GM19025 (cell line): ENCODE results near the gene ITPK1.

Source experiments
- ATAC-seq: cut with Tn5 transposase; IDR thresholded peaks from one replicate; pipeline ENCODE4 v1.9.1; 2021; ENCODE audit warnings: mild to moderate bottlenecking, low read depth, moderate library complexity; ENCODE audit not compliant: unreplicated experiment

Gene ITPK1

DNA sequence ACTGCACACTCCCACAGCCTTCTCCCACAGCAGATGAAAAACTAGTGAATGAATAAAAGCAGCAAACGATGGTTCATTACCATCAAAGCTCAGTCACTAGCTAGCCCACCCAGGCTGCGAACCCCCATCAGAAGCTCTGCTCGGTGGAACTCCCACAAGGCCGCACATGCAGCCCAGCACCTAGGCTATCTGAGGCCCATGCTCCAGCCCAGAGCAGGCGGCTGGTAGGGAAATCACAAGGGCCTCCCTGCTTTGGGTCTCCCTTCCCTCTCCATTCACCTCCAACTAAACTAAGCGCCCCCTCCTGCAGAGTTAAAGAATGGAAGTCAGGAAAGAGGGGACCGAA lies 69.0 kb downstream of the ITPK1 start:
- no peak for ATAC-seq

DNA sequence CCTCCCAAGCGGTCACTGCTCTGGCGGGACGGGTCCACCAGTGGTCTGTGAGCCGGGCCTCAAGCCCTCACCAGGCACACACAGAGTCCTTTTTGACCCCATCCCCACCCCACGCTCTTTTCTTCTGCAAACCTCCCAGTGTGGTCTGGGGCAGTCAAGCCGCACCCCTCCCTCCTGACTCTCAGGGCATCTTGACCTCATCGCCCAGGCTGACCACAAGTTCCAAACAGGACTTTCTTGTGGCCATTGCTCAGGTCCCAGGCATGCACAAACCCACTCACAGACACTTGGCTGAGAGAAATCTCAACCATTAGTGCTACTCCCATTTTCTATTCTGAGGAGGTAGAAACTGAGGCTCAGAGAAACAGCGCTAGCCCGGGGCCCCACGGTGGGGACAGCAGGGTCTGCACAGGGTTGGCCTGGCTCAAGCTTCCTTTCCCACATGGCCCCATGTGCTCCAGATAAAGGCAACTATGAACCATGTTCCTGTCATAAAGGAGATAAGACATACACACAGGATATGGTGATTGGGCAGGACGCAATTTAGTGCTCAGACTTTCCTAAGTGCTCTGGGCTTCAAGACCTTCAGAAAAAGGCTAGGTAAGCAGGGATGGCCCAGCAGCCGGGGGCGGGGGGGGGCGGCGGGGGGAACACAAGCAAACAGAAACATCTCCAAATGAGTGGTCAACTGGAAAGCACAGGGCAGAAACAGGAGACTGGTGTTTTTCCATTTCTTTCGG lies 69.6 kb downstream of the ITPK1 start:
- ATAC-seq = no peak

DNA sequence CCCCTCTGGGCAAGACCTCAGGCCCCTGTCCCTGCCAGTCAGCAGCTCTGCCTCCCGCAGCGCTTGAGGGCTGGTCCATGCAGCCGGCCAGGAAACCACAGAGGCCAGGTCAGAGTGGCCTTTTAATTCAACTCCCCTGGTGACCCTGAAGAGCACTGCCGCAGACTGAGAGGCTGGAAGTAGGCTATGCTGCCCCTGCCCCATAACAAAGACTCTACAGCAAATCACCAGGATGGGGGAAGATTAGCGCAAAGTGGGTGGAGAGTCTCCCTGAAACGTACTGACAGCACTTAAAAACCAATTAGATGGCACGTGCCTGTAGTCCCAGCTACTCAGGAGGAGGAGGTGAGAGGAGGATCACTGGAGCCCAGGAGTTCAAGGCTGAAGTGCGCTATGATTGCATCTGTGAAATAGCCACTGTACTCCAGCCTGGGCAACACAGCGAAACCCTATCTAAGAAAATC lies 70.5 kb downstream of the ITPK1 start:
- no peak for ATAC-seq

DNA sequence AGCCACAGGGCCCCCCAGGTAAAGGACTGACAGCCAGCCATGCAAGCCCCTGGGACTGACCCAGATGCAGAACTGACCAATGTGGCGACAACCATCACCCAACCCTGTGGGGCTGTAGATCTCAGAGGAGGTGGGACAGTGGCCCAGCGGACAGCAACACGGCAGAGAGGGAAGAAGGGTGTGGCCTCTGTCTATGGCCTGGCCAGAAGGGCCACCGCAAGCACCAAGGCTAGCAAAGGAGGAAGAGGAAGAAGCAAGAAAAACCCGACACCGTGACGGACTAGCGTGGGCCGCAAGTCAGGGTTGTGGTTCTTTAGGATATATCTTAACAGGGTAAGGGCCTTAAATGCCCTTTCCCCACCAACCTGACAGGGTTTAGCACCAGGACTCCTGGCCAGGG lies 71.2 kb downstream of the ITPK1 start:
- ATAC-seq = no peak

DNA sequence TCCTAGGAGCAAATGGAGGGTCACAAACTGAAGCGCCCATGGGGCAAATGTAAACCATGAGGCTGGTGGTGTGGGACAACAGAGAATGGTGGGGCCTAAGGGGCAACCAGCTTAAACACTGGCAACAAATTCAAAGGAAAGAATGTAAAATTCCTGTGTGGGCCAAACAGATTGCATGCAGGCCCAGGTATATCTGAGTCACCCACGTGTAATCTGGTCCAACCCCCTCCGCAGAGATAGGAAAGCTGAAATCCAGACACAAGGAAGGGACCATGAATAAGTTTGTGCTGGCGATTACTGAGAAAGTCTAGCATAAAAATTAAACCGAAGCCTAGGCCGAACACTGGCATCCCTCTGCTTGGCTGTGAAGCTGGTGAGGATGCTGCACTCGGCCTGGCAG lies 71.6 kb downstream of the ITPK1 start:
- ATAC-seq = no peak

DNA sequence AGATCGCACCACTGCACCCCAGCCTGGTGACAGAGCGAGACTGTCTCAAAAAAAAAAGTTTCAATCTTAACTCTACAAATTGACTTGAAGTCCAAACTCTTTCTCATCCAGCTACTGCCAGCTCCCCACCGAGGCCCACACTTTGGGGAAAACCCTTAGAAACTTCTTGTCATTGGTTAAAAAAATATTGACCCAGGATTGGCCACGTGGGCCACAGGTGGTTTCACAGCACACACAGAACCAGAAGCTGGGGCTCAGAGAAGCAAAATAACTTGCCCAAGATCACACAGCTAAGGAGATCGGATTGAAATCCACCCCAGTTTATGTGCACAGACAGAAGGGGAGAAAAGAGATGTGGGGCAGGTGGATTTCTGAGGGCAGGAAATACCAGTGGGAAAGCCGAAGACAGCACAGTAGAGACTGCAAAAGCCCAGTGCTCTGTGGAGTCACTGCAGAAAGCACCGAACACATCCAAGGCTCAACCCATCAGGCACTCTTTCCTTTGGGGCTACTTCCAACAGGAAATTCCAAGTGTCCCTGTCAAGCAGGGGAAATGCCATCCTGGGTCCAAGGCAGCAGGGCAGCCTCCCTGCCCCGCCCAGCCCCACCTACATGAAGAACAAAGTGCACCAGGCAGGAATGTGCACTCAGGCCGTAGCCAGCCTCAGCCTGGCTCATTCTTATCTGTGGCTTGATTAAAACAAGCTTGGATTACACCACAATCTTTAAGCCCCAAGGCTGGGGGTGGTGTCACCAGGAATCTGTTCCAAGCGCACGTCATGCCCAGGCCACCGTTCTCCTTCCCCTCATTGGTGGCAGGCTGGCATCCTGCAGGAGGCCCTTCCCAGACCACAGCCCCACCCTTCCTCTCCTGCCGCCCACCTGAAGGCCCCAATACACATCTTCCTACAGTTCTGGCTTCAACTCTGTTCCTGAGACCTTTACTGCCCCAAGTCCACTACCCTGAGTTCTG lies 72.5 kb downstream of the ITPK1 start:
- ATAC-seq = no peak

DNA sequence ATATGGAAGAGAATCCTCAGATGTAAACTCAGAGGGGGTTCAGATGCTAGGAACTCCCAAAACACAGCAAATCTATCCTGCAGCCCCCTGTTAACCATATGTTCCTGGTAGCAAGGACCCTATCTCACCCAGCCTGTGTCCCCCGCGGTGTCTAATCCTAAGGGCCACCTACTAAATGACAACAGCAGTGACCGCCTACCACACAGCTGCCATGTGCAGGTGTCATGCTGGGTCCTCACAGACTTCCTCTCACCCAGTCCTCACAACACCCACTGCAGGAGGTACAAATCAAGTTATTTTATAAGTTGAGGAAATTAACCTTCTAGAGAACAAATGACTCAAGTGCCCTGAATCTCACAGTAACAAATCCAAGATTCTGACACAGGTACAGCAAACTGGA lies 73.9 kb downstream of the ITPK1 start:
- no peak for ATAC-seq

DNA sequence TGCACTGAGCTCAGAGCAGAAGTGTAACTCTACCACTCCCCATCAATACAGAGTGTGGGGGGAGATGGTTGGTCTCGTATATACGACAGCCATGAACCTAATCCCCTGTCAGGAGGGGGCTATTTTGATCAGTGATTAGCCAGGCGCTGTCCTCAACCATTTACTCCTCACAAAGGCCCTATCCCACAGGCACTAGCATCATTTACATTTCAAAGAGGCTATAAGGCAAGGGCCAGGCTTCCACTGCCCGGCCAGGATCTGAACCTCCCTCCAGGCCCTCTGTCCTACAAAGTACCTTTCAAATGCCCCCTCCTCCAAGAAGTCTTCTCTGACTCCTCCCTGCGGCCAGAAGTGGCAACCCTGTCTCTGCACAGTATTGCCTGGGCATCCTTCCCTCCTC lies 74.7 kb downstream of the ITPK1 start:
- ATAC-seq = no peak

DNA sequence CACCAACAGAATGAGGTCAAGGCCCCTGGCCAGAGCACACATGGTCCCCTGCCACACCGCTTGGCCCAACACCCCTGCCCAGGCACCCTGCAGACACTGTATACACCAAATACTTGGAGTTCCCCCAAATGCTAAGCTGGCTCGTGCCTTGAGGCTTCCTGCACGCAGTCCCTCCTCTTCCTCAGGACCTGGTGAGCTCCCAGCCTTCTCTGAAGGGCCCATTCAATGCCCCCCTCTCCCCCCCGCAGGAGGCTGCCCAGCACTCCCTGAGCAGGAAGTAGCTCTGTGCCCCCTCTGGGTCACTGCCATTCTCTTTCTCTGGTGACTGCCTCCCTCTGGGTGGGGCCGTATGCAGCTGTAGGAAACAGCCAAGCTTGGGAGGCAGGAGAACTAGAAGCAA lies 75.3 kb downstream of the ITPK1 start:
- ATAC-seq = no peak

DNA sequence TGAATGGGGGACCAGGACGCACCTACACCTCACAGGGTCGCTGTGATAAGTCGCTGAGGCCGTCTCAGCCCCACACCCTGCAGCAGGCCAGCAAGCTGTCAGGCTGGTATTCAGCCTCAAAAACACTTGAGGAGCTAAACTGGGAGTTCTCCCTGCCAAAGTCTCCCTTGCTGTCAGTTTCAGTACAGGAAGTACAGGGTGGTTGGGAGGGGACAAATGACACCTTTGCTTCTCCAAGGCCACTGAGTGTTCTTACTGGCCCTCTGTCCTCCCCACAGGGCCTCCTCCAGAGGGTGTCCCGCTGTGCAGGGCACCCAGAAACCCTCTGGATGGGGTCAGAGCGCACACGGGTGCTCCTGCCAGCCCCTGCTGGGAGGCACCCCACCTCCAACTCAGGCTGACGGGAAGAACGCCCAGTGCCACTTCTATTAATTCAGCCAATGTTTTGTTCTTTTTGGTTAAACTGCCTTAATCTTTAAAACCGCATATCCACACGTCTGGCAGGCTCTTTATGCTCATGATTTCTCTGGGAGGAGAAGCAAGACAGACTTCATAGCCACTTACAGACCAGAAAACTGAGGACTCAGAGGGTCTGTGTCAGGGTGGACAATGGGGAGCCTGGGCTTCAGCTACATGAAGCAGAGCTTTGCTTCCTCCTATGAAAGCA lies 75.9 kb downstream of the ITPK1 start:
- no peak for ATAC-seq

DNA sequence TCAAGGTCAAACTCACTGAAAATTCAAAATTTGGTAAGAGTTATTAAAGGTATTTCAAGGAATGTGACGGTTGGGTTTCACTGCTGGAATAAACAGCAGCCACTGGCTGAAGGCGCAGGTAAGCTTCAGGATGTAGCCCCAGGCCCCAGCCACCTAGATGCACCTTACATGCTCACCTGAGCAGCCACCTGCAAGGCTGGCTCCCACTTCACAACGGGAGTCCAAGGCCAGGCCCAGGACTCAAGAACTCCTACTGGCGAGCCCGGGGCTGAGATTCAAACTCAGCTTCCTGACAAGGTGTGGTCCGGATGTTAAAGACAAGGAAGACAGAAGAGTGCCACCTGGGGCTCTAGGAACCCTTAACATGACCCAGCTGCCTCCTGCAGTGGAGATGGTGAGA lies 78.4 kb downstream of the ITPK1 start:
- ATAC-seq = no peak

DNA sequence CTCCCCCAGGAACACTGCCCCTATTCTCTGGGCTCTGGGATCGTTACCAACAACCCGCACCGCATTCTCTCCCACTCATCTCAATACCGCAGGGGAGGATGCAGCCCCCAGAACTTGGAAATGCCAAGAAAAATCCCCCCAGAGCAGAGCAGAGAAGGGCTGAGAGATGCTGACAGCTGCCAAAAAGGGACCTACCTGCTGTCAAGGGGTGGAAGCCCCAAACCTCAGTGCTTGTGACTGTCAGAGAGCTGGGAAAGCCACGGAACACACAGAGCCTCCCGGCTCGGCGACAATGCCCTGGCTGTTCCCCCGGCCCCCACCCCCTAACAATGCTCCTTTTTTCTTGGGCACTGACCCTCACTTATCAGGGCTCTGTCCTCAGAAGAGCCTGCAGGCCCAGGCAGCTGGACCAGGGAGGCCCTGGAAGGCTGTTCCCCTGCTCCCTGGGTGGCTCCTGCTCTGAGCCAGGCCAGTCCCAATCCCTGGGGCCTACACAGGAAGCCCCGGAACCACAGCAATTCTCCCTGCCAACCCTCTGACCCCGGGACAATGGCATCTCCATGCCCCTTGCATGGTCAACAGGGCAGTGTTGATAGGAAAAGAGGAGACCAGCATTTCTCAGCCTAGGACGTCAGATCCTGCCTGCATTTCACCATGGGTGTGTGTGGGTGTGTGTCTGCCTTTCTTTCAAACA lies 78.9 kb downstream of the ITPK1 start:
- no peak for ATAC-seq

DNA sequence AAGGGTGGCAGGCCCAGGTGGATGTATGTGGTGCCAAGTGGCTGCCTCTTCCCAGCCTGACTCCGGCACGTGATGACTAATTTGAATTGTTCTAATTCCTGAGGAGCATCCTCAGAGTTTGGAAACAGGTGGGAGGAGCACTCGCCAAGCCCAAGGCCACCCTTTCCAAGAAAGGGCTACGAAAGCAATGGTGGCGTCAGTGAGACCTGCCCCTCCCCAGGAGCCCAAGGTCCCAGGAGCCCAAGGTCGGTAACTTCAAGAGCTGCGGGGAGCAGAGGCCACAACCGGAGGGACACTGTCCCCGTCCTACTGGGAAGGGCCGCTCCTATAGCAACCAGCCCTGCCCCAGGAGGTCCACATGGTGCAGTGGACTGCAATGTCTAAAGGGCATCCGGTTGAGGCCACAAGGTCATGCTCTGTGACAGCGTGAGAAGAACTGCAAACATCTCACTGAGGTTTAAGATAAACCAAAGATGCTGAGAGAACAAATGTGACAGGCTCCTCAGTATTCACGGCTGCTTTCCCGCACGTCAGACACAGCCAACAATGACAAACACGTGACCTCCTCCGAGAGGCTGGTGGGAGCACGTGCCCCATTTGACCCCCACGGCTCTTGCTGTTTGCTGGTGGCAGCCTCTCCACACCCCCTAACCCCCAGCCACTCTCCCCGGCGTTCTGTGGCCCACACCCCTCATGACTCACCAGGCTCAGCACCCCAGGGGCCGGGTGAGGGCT lies 79.6 kb downstream of the ITPK1 start:
- ATAC-seq = no peak

DNA sequence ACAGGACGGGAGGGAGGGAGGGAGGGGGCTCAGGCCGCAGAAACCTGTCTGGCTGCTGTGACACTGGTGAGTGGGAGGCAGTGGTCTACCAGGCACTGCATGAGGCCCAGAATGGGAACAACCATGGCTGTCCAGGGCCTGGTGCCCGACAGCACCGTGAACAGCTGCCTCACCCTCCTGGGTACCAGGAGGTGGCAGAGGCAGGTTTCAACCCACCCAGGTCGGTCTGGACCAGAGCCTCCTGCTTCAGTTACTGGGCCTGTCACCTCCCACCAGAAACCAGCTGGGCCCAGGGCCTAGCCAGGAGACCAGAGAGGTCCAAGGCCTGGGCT lies 80.2 kb downstream of the ITPK1 start:
- no peak for ATAC-seq

DNA sequence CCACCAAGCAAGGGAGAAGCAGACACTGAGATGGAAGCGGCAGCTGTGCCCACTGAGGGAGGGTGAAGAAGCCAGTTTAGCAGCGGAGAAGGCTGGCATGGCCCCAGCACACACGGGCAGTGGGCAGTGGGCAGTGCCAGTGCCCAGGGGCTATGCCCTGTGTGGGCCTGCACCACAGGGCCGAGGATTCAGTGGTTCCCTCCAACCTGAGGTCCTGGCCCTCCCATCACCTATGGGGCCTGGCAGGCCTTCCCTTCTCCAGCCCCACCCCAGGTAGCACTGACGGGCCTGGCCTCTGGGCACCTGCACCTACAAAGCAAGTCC lies 81.1 kb downstream of the ITPK1 start:
- no peak for ATAC-seq

DNA sequence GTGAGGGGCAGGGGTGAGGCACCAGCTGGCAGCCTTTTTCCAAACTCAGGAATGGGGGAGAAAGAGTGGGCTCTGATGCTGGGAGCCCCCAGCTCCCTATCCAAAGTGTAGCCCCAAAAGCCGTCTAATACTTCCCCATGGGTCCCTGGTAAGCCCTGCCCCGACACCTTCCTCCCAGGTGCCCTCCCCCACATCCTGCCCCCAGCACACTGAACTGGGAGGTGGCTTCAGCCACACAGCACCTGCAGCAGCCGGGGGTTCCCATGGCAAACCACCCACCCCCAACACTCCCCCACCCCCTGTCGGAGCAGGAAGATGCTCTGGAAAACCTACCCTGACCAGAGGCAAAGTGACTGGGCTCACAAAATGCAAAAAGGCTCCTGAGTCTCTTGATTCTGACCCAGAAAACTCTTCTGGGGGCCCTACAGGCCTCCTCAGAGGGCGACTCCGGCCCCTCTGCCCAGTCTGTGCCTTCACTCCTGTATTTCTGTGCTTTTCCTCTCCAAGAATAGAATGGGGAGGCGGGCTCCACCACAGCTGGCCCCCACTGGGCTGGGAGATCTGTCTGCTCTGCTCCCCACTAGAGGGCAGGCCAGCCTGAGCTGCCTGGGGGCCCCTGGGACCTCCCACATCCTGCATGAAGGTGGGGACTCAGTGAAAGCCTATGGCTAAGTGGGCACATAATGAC lies 81.6 kb downstream of the ITPK1 start:
- ATAC-seq = no peak

DNA sequence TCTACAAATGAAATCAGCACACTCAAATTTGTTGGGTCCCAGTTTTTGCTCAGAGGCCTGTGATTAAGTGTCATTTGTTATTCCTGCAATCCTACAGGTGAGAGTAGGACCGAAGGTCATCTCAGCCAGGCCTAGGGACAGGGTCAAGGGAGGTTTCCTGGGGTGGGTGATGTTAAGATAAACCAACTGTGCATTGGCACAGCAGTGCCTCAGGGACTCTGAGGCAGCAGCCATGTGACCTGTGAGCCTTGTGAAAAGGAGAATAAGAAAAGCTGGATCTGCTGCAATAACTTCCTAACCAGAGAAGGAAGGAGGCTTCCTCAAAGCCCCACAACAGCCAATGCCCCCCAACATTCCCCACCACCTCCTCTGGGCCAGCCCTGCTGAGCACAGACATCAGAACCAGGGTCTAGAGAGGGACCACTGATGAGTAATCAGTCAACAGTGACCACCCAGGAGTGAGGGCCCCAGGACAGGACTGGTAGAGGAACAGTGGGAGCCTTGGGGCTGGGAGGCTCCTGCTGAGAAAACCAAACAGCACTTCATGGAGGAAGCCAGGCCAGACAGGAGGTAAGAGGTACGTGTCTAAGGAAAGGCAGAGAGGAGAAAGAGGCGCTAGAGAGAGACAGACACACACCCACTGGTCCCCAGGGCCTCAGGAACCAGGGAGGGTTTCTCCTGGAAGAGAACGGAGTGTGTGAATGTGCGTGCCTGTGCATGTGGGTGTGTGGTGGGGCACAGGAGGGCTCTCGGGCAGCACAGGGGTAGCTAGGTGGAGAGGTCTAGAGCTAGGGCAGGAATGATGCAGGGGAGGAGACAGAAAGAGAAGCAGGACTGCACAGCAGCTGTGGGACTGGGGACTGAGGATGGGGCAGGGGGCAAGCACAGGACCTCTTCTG lies 82.4 kb downstream of the ITPK1 start:
- ATAC-seq = no peak

DNA sequence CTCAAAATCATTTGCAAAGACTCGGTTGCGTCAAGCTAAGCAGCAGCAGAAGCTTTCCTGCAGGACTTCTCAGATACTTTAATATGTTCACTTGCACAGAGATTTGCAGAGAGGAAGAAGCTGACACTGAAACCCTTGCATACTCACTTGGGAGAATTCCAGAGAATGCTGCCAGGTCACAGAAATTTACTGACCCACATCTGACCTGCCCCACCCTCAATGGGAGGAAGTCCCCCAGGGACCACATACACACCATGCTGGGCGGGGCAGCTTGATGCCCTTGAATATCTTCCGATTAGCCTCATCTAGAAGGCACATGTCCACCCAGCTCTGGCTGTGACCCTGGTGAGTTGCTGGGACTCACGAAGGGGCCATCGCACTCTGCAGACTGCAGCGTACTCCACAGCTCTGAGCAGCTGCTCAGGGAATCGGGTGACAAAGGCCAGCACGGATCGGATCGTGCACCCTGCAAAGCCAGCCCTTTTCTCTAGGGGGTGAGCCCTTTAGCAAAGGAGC lies 83.2 kb downstream of the ITPK1 start:
- no peak for ATAC-seq
